Endothelial cell of umbilical vein (primary cell): ENCODE measurements around the gene LRFN3. TPM values are rescaled to one million over a fixed set of nuclear protein-coding genes. Genes with fewer than 3 reads are reported as not detected.

Source experiments
- BruUV-seq: library from RNA; stranded (reverse); fragments of 400-500 nt; replicated peaks from 2 replicates; lab custom pipeline; 2021; lab: Mats Ljungman, UMichigan
- CTCF ChIA-PET: fragments of 300-600, 350-600 bp; sonication (Branson Sonifier 250); formaldehyde crosslinking; loops from one replicate; lab custom pipeline; 2021; ENCODE audit warnings: antibody characterized with exemption, inconsistent platforms; lab: Charles Lee
- POLR2A ChIA-PET: fragments of 300-600, 350-600 bp; sonication (Branson Sonifier 250); formaldehyde crosslinking; loops from one replicate; lab custom pipeline; 2021; ENCODE audit warnings: antibody characterized with exemption, inconsistent platforms; lab: Charles Lee
- DNase-seq: peaks from one replicate; pipeline ENCODE4 v3.0.0-alpha.2; 2011; ENCODE audit warnings: low read depth, low spot score
- FAIRE-seq: peaks from 2 replicates; lab custom pipeline; 2011; peaks lifted over from hg19 to GRCh38; lab: Jason Lieb, UNC
- H2AFZ ChIP-seq: 2 replicates; pipeline ENCODE4 v1.6.0; 2012; ENCODE audit warnings: low read depth, low read length, control low read depth, inconsistent platforms
- H3K27ac ChIP-seq: 2 replicates; pipeline ENCODE4 v1.5.1; 2011; ENCODE audit warnings: low read depth, mild to moderate bottlenecking, control low read depth, low read length, moderate library complexity; ENCODE audit not compliant: insufficient read depth
- H3K27me3 ChIP-seq, 2 experiments: 2 replicates each; pipeline versions ENCODE4 v1.6.0 to v1.6.1; 2011; ENCODE audit warnings: low read length in 2 of 2, mixed read lengths in 1 of 2; ENCODE audit not compliant: control insufficient read depth in 2 of 2, insufficient read depth in 2 of 2
- H3K36me3 ChIP-seq, 2 experiments: 2 replicates in 1 of 2; 3 replicates in 1 of 2; pipeline ENCODE4 v1.5.1; 2011; ENCODE audit warnings: low read length in 2 of 2, mild to moderate bottlenecking in 1 of 2, moderate library complexity in 1 of 2; ENCODE audit not compliant: control insufficient read depth in 2 of 2, insufficient read depth in 2 of 2; ENCODE audit errors: extremely low read depth in 1 of 2
- H3K4me1 ChIP-seq: 3 replicates; pipeline ENCODE4 v1.5.1; 2011; ENCODE audit warnings: mild to moderate bottlenecking, low read length; ENCODE audit not compliant: control insufficient read depth, insufficient read depth; ENCODE audit errors: extremely low read depth
- H3K4me2 ChIP-seq: 2 replicates; pipeline ENCODE4 v1.6.1; 2011; ENCODE audit warnings: low read length, control low read depth, mixed read lengths; ENCODE audit not compliant: insufficient read depth
- H3K4me3 ChIP-seq, 3 experiments: fragments of 200-600 bp in 1 of 3; sonication (generic), shearing (Covaris generic) in 1 of 3; replicated peaks in 1 of 3; 2 replicates each; pipeline ENCODE4 v1.5.1; 2011 to 2016; ENCODE audit warnings: control low read depth in 3 of 3, low read length in 3 of 3, mild to moderate bottlenecking in 2 of 3, inconsistent platforms in 1 of 3, low read depth in 1 of 3, moderate library complexity in 1 of 3; ENCODE audit not compliant: insufficient read depth in 1 of 3
- H3K79me2 ChIP-seq: 2 replicates; pipeline ENCODE4 v1.6.0; 2012; ENCODE audit warnings: low read length, inconsistent platforms; ENCODE audit not compliant: control insufficient read depth, insufficient read depth
- H3K9ac ChIP-seq: replicated peaks from 2 replicates; pipeline ENCODE3; 2011; ENCODE audit warnings: low read length, control low read depth; ENCODE audit not compliant: insufficient read depth; ENCODE audit errors: extremely low read depth
- H3K9me1 ChIP-seq: replicated peaks from 3 replicates; pipeline ENCODE4 v1.6.0; 2011; ENCODE audit warnings: mild to moderate bottlenecking, low read length; ENCODE audit not compliant: control insufficient read depth, insufficient read depth; ENCODE audit errors: extremely low read depth
- H3K9me3 ChIP-seq: replicated peaks from 2 replicates; pipeline ENCODE4 v1.5.1; 2012; ENCODE audit warnings: low read length, inconsistent platforms; ENCODE audit not compliant: control insufficient read depth, insufficient read depth
- H4K20me1 ChIP-seq: replicated peaks from 2 replicates; pipeline ENCODE3; 2011; ENCODE audit warnings: mild to moderate bottlenecking, low read length; ENCODE audit not compliant: control insufficient read depth, insufficient read depth; ENCODE audit errors: extremely low read depth
- CTCF ChIP-seq, 2 donors: IDR thresholded peaks; 1 replicate in 1 of 2; 2 replicates in 1 of 2; pipeline ENCODE4 v1.5.1; 2011; ENCODE audit warnings: low read length in 2 of 2, mild to moderate bottlenecking in 2 of 2, moderate library complexity in 2 of 2, control low read depth in 1 of 2, inconsistent platforms in 1 of 2, low read depth in 1 of 2; ENCODE audit not compliant: insufficient read depth in 1 of 2; ENCODE audit errors: extremely low read depth in 1 of 2
- EZH2 ChIP-seq: IDR thresholded peaks from 2 replicates; pipeline ENCODE4 v1.6.1; 2012; ENCODE audit warnings: borderline replicate concordance, low read depth, mild to moderate bottlenecking, moderate library complexity, low read length, inconsistent platforms; ENCODE audit not compliant: severe bottlenecking
- FOS ChIP-seq: IDR thresholded peaks from 2 replicates; pipeline ENCODE4 v1.6.1; 2011; ENCODE audit warnings: mild to moderate bottlenecking, low read length, moderate library complexity, borderline replicate concordance; ENCODE audit not compliant: insufficient read depth
- GATA2 ChIP-seq: IDR thresholded peaks from 2 replicates; pipeline ENCODE4 v1.7.0; 2011; ENCODE audit warnings: low read depth, mild to moderate bottlenecking, moderate library complexity, mixed read lengths, low read length; ENCODE audit not compliant: insufficient read length, insufficient read depth
- JUN ChIP-seq: IDR thresholded peaks from 2 replicates; pipeline ENCODE4 v1.6.1; 2011; ENCODE audit warnings: borderline replicate concordance, low read depth; ENCODE audit not compliant: insufficient read length, insufficient read depth
- MAX ChIP-seq: IDR thresholded peaks from 2 replicates; pipeline ENCODE4 v1.6.1; 2011; ENCODE audit not compliant: insufficient read depth, insufficient read length
- MYC ChIP-seq: IDR thresholded peaks from one replicate; pipeline ENCODE4 v1.6.1; 2011; ENCODE audit warnings: mild to moderate bottlenecking, low read depth, low read length
- POLR2A ChIP-seq: IDR thresholded peaks from 2 replicates; pipeline ENCODE4 v1.6.1; 2012; ENCODE audit warnings: low read depth, mild to moderate bottlenecking, control low read depth, low read length
- POLR2AphosphoS5 ChIP-seq: IDR thresholded peaks from 2 replicates; pipeline ENCODE4 v1.6.1; 2012; ENCODE audit warnings: low read depth, mild to moderate bottlenecking, control low read depth, low read length, moderate library complexity; ENCODE audit not compliant: insufficient read depth
- dilution Hi-C: fragments of 300-500 bp; cut with MboI; formaldehyde crosslinking; loops from one replicate; pipeline ENCODE4 v1.15.0; 2019; ENCODE audit warnings: low sequenced_read_pairs; ENCODE audit not compliant: extremely low pct_ligation_motif_present
- intact Hi-C: fragments of 100-400 bp; cut with micrococcal nuclease; formaldehyde crosslinking; loops from one replicate; pipeline ENCODE4 v1.10.0; 2022
- polyA plus RNA-seq, 4 experiments: library from polyadenylated mRNA; depleted of rRNA in 3 of 4; stranded (reverse) in 3 of 4; unstranded in 1 of 4; fragments of >200 nt; gene quantifications; 2 replicates each; pipeline versions ENCODE4 v1.2.1 to v1.2.3, GENCODE V29; 2011 to 2012; ENCODE audit warnings: missing spikeins in 1 of 4
- total RNA-seq: library from RNA; stranded (reverse); gene quantifications from 2 replicates; pipeline ENCODE4 v1.2.3, GENCODE V29; 2021

LRFN3 gene
- total and polyA plus RNA-seq, 2 donors (not counting 3 experiments of a cell fraction or from before 2014, with no cell fraction given), result 4.1 to 15.9 TPM

GRCh38 chr19:35908973-35909683, 27.0 kb upstream of the LRFN3 start:
- CTCF ChIA-PET, result no interaction called here

More at GRCh38 chr19:35908973-35909683, 27.0 kb upstream of the LRFN3 start:
- Histone ChIP-seq H3K27me3 (no peaks in the 10 kb centered on the region), H4K20me1 (no peaks in the 10 kb centered on the region), H3K4me1 (no peaks in the 10 kb centered on the region), H2AFZ (no peak overlapping the region), H3K9me3 (no peaks in the 10 kb centered on the region), H3K4me2 (no peak overlapping the region), H3K4me3 (no peak overlapping the region), H3K9ac (no peak overlapping the region), H3K36me3 (no peaks in the 10 kb centered on the region), H3K27ac (no peak overlapping the region), H3K9me1 (no peaks in the 10 kb centered on the region), H3K79me2 (no peaks in the 10 kb centered on the region)
- DNase-seq, result no peak
- intact Hi-C loops (no loop called here), dilution Hi-C loops (no loop called here)
- POLR2A ChIA-PET, result no interaction called here
- TF ChIP-seq EZH2, result no peak
- no peak for TF ChIP-seq POLR2AphosphoS5
- TF ChIP-seq POLR2A, result no peak
- TF ChIP-seq FOS, result no peak
- no peak for TF ChIP-seq GATA2
- no peak for TF ChIP-seq MYC
- TF ChIP-seq JUN, result no peak
- TF ChIP-seq MAX, result no peak
- TF ChIP-seq CTCF (IDR thresholded peaks at IDR 0.05; ENCODE audit: extremely low read depth in 1 of 2, insufficient read depth in 1 of 2, low read depth in 1 of 2, low read length in 2 of 2), result no peak
- BruUV-seq, result no TSS peak
- FAIRE-seq, result no peak
